ENCODE data around the gene NUP133. TPM values are rescaled to one million over a fixed set of nuclear protein-coding genes. Genes with fewer than 3 reads are reported as not detected.

NUP133 gene
- total and polyA plus RNA-seq, 2 donors from 2014 or later: 15.9 to 35.0 TPM

DNA sequence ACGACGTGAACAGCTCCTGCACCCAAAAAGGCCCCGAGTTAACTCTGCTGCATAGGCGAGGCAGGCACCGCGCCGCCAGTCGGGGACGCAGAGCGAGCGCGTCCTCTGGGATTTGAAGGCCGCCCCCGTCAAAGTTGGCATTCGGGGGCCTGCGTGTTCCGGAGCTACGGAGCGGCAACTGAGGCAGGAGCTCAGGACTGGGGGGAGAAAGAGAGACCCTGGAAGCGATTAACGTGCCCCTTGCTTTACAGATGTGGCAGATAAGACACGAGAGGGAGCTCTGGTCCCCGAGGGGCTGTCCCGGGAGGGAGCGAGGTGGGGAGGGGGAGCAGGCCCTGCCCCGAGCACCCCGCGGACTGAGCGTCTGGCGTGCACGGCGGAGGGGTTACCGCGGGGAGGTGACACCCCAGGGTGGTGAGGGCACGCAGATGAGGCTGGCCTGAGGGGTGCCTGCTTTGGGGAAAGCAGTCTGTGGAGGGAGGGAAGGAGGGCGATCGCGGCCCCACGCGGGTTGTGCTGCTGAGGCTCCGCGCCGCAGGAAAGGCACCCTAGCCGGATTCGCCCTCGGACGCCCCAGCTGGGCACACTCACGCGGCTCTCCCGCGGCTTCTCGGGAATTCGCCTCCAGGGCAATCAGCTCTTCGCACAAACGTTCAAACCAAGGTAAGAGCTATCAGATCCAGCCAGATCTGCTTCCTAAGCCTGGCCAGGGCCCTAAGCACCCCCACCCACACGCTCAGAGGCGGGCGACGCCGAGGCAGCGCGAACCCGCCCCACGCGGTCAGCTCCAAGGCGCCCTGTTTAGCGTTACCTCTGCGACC is 100.7 kb downstream of the NUP133 start:
- peaks cover 4% of the 10 kb centered on the region for H3K27me3 ChIP-seq (ENCODE audit: control insufficient read depth, insufficient read depth, low read length)
- intact Hi-C loops (cut with DNase I): no loop called here
- TF ChIP-seq, protein P1, sequence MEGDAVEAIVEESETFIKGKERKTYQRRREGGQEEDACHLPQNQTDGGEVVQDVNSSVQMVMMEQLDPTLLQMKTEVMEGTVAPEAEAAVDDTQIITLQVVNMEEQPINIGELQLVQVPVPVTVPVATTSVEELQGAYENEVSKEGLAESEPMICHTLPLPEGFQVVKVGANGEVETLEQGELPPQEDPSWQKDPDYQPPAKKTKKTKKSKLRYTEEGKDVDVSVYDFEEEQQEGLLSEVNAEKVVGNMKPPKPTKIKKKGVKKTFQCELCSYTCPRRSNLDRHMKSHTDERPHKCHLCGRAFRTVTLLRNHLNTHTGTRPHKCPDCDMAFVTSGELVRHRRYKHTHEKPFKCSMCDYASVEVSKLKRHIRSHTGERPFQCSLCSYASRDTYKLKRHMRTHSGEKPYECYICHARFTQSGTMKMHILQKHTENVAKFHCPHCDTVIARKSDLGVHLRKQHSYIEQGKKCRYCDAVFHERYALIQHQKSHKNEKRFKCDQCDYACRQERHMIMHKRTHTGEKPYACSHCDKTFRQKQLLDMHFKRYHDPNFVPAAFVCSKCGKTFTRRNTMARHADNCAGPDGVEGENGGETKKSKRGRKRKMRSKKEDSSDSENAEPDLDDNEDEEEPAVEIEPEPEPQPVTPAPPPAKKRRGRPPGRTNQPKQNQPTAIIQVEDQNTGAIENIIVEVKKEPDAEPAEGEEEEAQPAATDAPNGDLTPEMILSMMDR (IDR thresholded peaks at IDR 0.05; ENCODE audit: borderline replicate concordance, extremely low read depth, insufficient read depth): no peak
- H3K36me3 ChIP-seq (ENCODE audit: control insufficient read depth in 2 of 3, insufficient read depth in 3 of 3, low read length in 3 of 3): no peaks in the 10 kb centered on the region
- H3K9ac ChIP-seq (ENCODE audit: low read length in 3 of 3): no peak overlapping the region
- H3K27ac ChIP-seq (ENCODE audit: low read depth in 2 of 2, low read length in 2 of 2): no peak overlapping the region
- no peaks in the 10 kb centered on the region for H3K9me3 ChIP-seq (ENCODE audit: control insufficient read depth in 2 of 3, insufficient read depth in 1 of 3, low read length in 3 of 3)
- no peak for FAIRE-seq
- peaks cover 0 to 16% (median 0%) of the 10 kb centered on the region in 3 donors for H3K4me1 ChIP-seq (ENCODE audit: control insufficient read depth in 2 of 3, insufficient read depth in 2 of 3, low read depth in 1 of 3, low read length in 3 of 3)
- DNase-seq: no peak
- peak overlapping the region in 1 of 3 donors; percentile 37 for H3K4me3 ChIP-seq (ENCODE audit: low read length in 3 of 3)

DNA sequence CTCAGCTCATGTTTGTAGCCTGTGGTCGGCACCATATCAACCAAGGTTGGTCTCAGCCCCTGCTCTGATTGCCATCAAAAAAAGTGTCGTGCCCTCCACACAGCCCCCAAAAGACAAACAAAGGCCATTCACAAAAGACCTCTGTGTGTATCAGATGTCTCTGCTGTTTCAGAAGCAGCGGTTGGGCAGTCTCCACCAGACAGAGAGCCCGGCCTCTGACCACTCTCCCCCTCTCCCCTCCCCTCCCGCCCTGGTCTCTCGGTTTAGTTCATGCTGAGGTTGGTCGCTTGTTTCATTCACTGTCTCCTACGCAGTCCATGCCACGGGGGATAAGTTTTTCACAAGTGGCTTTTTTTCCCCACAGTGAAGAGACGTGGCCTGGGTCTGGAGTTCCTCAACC is 101.3 kb downstream of the NUP133 start:
- H3K9ac ChIP-seq (ENCODE audit: low read length in 3 of 3): no peak overlapping the region
- DNase-seq: peak in 3 of 5 donors; percentile 64 to 80 (median 74)
- no peaks in the 10 kb centered on the region for H3K9me3 ChIP-seq (ENCODE audit: control insufficient read depth in 2 of 3, insufficient read depth in 1 of 3, low read length in 3 of 3)
- intact Hi-C loops (cut with DNase I): no loop called here
- H3K4me1 ChIP-seq (ENCODE audit: control insufficient read depth in 2 of 3, insufficient read depth in 2 of 3, low read depth in 1 of 3, low read length in 3 of 3): peaks cover 0 to 16% (median 0%) of the 10 kb centered on the region in 3 donors
- H3K27ac ChIP-seq (ENCODE audit: low read depth in 2 of 2, low read length in 2 of 2): no peak overlapping the region
- FAIRE-seq: no peak
- TF ChIP-seq, protein P1 (IDR thresholded peaks at IDR 0.05; ENCODE audit: borderline replicate concordance, extremely low read depth, insufficient read depth): no peak
- no peaks in the 10 kb centered on the region for H3K36me3 ChIP-seq (ENCODE audit: control insufficient read depth in 2 of 3, insufficient read depth in 3 of 3, low read length in 3 of 3)
- peaks cover 4% of the 10 kb centered on the region for H3K27me3 ChIP-seq (ENCODE audit: control insufficient read depth, insufficient read depth, low read length)
- H3K4me3 ChIP-seq (ENCODE audit: low read length in 3 of 3): peak overlapping the region in 1 of 3 donors; percentile 37

DNA sequence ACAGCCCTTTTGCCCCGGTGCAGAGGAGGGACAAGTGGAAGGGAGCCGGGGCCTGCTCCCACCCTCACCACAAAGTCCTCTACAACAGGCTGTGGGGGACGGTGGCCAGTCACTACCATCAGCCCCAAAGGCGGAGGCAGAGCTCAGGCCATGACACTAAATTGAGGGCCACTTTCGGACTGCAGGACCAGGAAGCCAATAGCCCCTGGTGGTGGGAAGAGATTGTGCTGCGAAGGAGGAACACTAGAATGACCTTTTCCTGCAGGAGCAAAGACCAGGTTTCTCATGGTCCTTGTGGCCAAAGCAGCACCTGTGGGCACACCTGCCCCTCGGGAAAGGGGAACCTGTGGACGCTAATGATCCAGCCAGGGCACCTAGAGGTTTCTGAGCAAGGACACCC is 104.6 kb downstream of the NUP133 start:
- no peak for FAIRE-seq
- Histone ChIP-seq H3K4me1 (ENCODE audit: control insufficient read depth in 2 of 3, insufficient read depth in 2 of 3, low read depth in 1 of 3, low read length in 3 of 3) (peaks cover 0 to 8% (median 0%) of the 10 kb centered on the region in 3 donors), H3K36me3 (ENCODE audit: control insufficient read depth in 2 of 3, insufficient read depth in 3 of 3, low read length in 3 of 3) (no peaks in the 10 kb centered on the region), H3K9ac (ENCODE audit: low read length in 3 of 3) (no peak overlapping the region), H3K27me3 (ENCODE audit: control insufficient read depth, insufficient read depth, low read length) (peaks cover 3% of the 10 kb centered on the region), H3K27ac (ENCODE audit: low read depth in 2 of 2, low read length in 2 of 2) (no peak overlapping the region), H3K4me3 (ENCODE audit: low read length in 3 of 3) (no peak overlapping the region), H3K9me3 (ENCODE audit: control insufficient read depth in 2 of 3, insufficient read depth in 1 of 3, low read length in 3 of 3) (no peaks in the 10 kb centered on the region)
- no peak for DNase-seq
- TF ChIP-seq, protein P1 (IDR thresholded peaks at IDR 0.05; ENCODE audit: borderline replicate concordance, extremely low read depth, insufficient read depth): no peak
- intact Hi-C loops (cut with DNase I): no loop called here
